Activated CD4-positive, alpha-beta T cell treated with anti-CD3 and anti-CD28 coated beads for 36 hours (primary cell): Measurements from ENCODE around the gene ARF6. TPM values are rescaled to one million over a fixed set of nuclear protein-coding genes. Genes with fewer than 3 reads are reported as not detected.
A peak's percentile ranks its signal among the peaks of the same experiment; 100 is the strongest.
"Not testable (repeated sequence)": the region's sequence is repeated elsewhere in the genome, so short reads cannot be mapped to it uniquely, and the experiment has no call there.

Experiments
- ATAC-seq: fragments of 200-7000 bp; cut with Tn5 transposase; one replicate; pipeline ENCODE4 v1.10.0; 2021; ENCODE audit warnings: mild to moderate bottlenecking, moderate library complexity
- CTCF ChIA-PET: fragments of 350-600 bp; sonication (Branson Sonifier 250); formaldehyde crosslinking; loops from one replicate; lab custom pipeline; 2021; ENCODE audit warnings: antibody characterized with exemption; lab: Charles Lee
- POLR2A ChIA-PET: fragments of 350-600 bp; sonication (Branson Sonifier 250); formaldehyde crosslinking; loops from one replicate; lab custom pipeline; 2021; ENCODE audit warnings: antibody characterized with exemption, inconsistent platforms; lab: Charles Lee
- DNase-seq: peaks from one replicate; pipeline ENCODE4 v3.0.0-alpha.2; 2020
- H3K27ac Mint-ChIP-seq: one replicate; pipeline ENCODE4 v1.8.0; 2021; ENCODE audit warnings: mixed read lengths
- H3K27me3 Mint-ChIP-seq: one replicate; pipeline ENCODE4 v1.8.0; 2021; ENCODE audit warnings: mixed read lengths
- H3K36me3 Mint-ChIP-seq: one replicate; pipeline ENCODE4 v1.8.0; 2021; ENCODE audit warnings: low read depth, mixed read lengths
- H3K4me1 Mint-ChIP-seq: one replicate; pipeline ENCODE4 v1.8.0; 2021; ENCODE audit warnings: mixed read lengths
- H3K4me3 Mint-ChIP-seq: one replicate; pipeline ENCODE4 v1.8.0; 2021; ENCODE audit warnings: mild to moderate bottlenecking, moderate library complexity, mixed read lengths
- H3K9me3 Mint-ChIP-seq: one replicate; pipeline ENCODE4 v1.8.0; 2021; ENCODE audit warnings: low read depth, mixed read lengths
- intact Hi-C, 2 experiments: fragments of 100-400 bp; cut with DNase I in 1 of 2; cut with micrococcal nuclease in 1 of 2; formaldehyde crosslinking; loops; one replicate each; pipeline versions ENCODE4 v1.14.2 to v1.15.1; 2022 to 2024; cut with DNase I, micrococcal nuclease
- total RNA-seq, 2 experiments: library from RNA; stranded (reverse); gene quantifications; one replicate each; pipeline ENCODE4 v1.2.3, GENCODE V29; 2021

Gene ARF6
- total RNA-seq, 2 experiments from 2014 or later = 172 to 181 TPM

DNA sequence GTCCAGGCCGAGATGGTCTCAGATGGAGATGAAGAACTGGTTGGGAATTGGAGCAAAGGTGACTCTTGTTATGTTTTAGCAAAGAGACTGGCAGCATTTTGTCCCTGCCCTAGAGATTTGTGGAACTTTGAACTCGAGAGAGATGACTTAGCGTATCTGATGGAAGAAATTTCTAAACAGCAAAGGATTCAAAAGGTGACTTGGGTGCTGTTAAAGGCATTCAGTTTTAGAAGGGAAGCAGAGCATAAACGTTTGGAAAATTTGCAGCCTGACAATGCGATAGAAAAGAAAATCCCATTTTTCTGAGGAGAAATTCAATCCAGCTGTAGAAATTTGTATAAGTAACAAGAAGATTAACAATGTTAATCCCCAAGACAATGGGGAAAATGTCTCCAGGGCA, 44.0 kb downstream of the ARF6 start:
- intact Hi-C loops, POLR2A ChIA-PET, H3K27me3 Mint-ChIP-seq, H3K27ac Mint-ChIP-seq, DNase-seq, ATAC-seq, CTCF ChIA-PET, H3K4me3 Mint-ChIP-seq: not testable (repeated sequence)
- Mint-ChIP-seq H3K36me3 (peaks cover 19% of the 10 kb centered on the region), H3K4me1 (peaks cover 25% of the 10 kb centered on the region), H3K9me3 (peaks cover 13% of the 10 kb centered on the region)

DNA sequence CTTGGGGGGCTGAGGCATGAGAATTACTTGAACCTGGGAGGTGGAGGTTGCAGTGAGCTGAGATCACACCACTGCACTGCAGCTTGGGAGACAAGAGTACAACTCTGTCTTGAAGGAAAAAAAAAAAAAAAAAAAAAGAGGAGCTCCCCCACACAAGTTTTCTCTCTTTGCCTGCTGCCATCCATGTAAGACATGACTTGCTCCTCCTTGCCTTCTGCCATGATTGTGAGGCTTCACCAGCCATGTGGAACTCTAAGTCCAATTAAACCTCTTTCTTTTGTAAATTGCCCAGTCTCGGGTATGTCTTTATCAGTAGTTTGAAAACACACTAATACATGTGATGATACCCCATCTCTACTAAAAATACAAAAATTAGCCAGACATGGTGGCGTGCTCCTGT, 46.3 kb downstream of the ARF6 start:
- H3K4me3 Mint-ChIP-seq, POLR2A ChIA-PET, H3K27me3 Mint-ChIP-seq, DNase-seq, ATAC-seq, intact Hi-C loops, H3K27ac Mint-ChIP-seq: not testable (repeated sequence)
- CTCF ChIA-PET = interaction anchor here (0.6 to 2.5 kb wide), 7 partner anchors 9 to 60 kb away, joined by 3 to 8 read pairs (median 4); no protein-coding TSS in a partner anchor
- peaks cover 35% of the 10 kb centered on the region for H3K4me1 Mint-ChIP-seq
- peaks cover 31% of the 10 kb centered on the region for H3K36me3 Mint-ChIP-seq
- peaks cover 28% of the 10 kb centered on the region for H3K9me3 Mint-ChIP-seq

- no peak overlapping the region for H3K4me3 Mint-ChIP-seq
- peaks cover 31% of the 10 kb centered on the region for H3K36me3 Mint-ChIP-seq
- DNase-seq (no peak), ATAC-seq (no peak)
- intact Hi-C loops = no loop called here
- peak overlapping the region; percentile 62 for H3K27ac Mint-ChIP-seq
- peaks cover 28% of the 10 kb centered on the region for H3K9me3 Mint-ChIP-seq
- ChIA-PET CTCF (interaction anchor here (0.6 to 2.5 kb wide), 9 partner anchors 9 to 300 kb away, joined by 3 to 8 read pairs (median 4); no protein-coding TSS in a partner anchor), POLR2A (interaction anchor here (0.6 kb wide), 1 partner anchor 62 kb away, joined by 4 read pairs; no protein-coding TSS in a partner anchor)
- H3K4me1 Mint-ChIP-seq = peaks cover 38% of the 10 kb centered on the region
- H3K27me3 Mint-ChIP-seq = no peaks in the 10 kb centered on the region
These were observed 47.1 kb downstream of the ARF6 start for GRCh38 chr14:49939884-49940510.

DNA sequence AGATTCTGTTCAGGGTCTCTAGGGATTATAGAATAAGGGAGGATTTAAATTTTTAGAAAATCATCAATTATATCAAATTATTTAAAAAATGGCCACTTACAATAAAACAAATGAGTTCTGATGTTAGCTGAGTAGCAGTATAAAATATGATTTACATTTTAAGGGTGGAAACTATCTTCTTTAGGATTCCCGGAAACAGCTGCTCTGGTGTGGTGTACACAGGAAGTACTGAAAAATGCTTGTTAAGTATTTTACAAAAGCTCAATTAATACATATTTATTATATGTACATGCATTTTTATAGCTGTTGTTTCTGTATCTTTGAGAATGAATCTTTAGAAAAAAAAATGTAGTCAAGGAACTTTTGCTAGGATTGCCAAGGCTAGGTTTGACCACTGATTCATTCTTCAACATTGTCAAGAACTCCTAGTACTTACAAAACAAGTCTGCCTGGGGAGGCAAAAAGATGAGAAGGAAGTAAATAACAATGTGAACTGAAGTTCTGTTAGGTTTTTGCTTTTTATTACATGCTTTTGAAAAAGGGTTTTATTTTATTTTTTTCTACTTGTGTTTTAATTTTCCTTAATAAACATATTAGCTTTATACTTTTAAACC, 48.0 kb downstream of the ARF6 start:
- intact Hi-C loops = no loop called here
- ATAC-seq = no peak
- peaks cover 29% of the 10 kb centered on the region for H3K36me3 Mint-ChIP-seq
- POLR2A ChIA-PET = interaction anchor here (0.6 kb wide), 1 partner anchor 32 kb away, joined by 4 read pairs; no protein-coding TSS in a partner anchor
- CTCF ChIA-PET = interaction anchor here (0.7 to 2.5 kb wide), 5 partner anchors 8 to 79 kb away, joined by 3 to 8 read pairs (median 4); no protein-coding TSS in a partner anchor
- H3K9me3 Mint-ChIP-seq = peaks cover 28% of the 10 kb centered on the region
- H3K4me3 Mint-ChIP-seq = no peak overlapping the region
- no peaks in the 10 kb centered on the region for H3K27me3 Mint-ChIP-seq
- no peak for DNase-seq
- H3K27ac Mint-ChIP-seq = peak overlapping the region; percentile 68
- H3K4me1 Mint-ChIP-seq = peaks cover 47% of the 10 kb centered on the region

- Mint-ChIP-seq H3K27ac (peak overlapping the region; percentile 38), H3K36me3 (peaks cover 19% of the 10 kb centered on the region), H3K27me3 (no peaks in the 10 kb centered on the region), H3K4me1 (peaks cover 54% of the 10 kb centered on the region), H3K4me3 (no peak overlapping the region), H3K9me3 (peaks cover 21% of the 10 kb centered on the region)
- intact Hi-C loops = no loop called here
- CTCF ChIA-PET = interaction anchor here (1.0 kb wide), 1 partner anchor 51 kb away, joined by 3 read pairs; no protein-coding TSS in a partner anchor
- POLR2A ChIA-PET = no interaction called here
- ATAC-seq = no peak
- DNase-seq = no peak
These were observed 49.2 kb downstream of the ARF6 start for GRCh38 chr14:49942090-49942489.

DNA sequence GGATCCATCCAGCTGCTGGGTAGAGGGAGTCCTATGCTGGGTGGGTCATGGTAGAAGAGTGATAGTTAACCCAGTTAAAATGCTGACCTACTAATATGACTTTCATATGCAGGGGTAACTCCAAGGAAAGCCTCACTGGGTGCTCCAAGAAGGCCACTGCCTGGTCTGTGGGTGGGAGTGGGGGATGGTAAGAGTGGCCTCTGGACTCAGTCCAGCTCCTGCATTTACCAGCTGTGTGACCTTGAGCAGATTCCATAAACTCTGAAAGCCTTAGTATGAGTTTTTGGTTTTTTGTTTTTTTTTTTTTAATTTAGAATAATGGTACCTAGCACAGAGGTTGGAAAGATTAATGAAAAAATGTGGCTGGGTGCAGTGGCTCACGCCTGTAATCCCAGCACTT, 51.6 kb downstream of the ARF6 start:
- intact Hi-C loops = no loop called here
- H3K27ac Mint-ChIP-seq = no peak overlapping the region
- DNase-seq = no peak
- peaks cover 15% of the 10 kb centered on the region for H3K9me3 Mint-ChIP-seq
- ChIA-PET CTCF (no interaction called here), POLR2A (no interaction called here)
- H3K4me3 Mint-ChIP-seq = no peak overlapping the region
- H3K27me3 Mint-ChIP-seq = no peaks in the 10 kb centered on the region
- ATAC-seq = no peak
- H3K36me3 Mint-ChIP-seq = peaks cover 14% of the 10 kb centered on the region
- peaks cover 71% of the 10 kb centered on the region for H3K4me1 Mint-ChIP-seq

DNA sequence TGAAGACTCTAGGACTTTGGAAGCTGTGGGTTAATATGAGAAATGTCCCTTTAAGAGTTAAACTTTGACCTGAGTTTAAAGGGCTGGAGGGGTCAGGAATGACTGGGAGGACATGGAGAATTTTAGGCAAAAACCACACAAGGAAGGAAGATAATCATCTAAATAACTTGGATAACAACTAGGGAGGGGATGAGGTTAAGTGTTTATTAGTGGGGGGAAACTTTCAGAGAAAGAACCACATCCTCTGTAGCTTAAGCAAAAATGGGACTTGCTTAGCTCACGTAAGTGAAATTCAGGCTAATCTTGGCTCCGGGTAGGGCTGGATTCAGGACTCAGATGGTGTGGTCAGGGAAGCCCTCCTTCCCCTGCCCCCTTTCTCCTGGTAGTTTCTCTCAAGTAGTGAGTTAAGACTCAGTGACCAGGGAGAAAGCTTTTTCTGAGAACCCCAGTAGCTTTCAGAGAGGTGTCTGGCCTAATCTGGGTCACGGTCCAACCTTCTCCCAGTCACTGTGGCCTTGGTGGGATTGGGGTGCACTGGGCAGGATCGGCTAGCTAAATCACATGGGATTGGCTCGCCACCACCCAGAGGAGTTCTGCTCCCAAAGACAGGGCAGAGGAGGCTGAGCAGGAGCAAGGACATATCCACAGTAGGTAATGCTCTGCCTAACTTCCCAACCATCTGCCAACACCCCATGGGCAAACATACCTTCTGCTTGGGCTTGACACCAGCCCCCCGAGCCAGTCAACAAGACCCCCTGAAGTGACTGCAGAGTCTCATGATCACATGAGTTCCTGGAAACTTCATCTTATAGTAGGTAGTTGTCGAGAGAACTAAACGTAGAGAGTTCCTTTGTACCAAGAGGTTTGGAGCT, 52.8 kb downstream of the ARF6 start:
- POLR2A ChIA-PET = interaction anchor here (0.5 to 0.7 kb wide), 2 partner anchors 28 to 46 kb away, joined by 4 read pairs; no protein-coding TSS in a partner anchor
- H3K4me3 Mint-ChIP-seq = no peak overlapping the region
- H3K36me3 Mint-ChIP-seq = peaks cover 14% of the 10 kb centered on the region
- CTCF ChIA-PET = interaction anchor here (0.7 to 2.4 kb wide), 8 partner anchors 16 to 80 kb away, joined by 3 to 7 read pairs (median 3); no protein-coding TSS in a partner anchor
- H3K9me3 Mint-ChIP-seq = peaks cover 15% of the 10 kb centered on the region
- no peak for ATAC-seq
- DNase-seq = no peak
- peak overlapping the region; percentile 78 for H3K27ac Mint-ChIP-seq
- intact Hi-C loops = loop anchor here (2.0 kb wide), 3 partner anchors 25 to 47 kb away; no protein-coding TSS in a partner anchor
- peaks cover 69% of the 10 kb centered on the region for H3K4me1 Mint-ChIP-seq
- no peaks in the 10 kb centered on the region for H3K27me3 Mint-ChIP-seq

Other genes with a start within 250 kb of the ARF6 start
- 10 to 100 TPM; 43.0 to 46.5 TPM for gene POLE2, start 204.9 kb upstream of the ARF6 start, total RNA-seq
- gene KLHDC1, start 200.0 kb upstream of the ARF6 start, total RNA-seq = 1 to 10 TPM in 1 of 2 experiments, under 1 TPM in 1; 0.81 to 1.3 TPM
- 10 to 100 TPM; 16.0 to 22.4 TPM for gene KLHDC2, start 124.9 kb upstream of the ARF6 start, total RNA-seq
- gene NEMF, start 40.3 kb upstream of the ARF6 start, total RNA-seq = 10 to 100 TPM; 62.4 to 97.9 TPM
- 10 to 100 TPM in 1 of 2 experiments, 1 to 10 TPM in 1; 6.6 to 10.4 TPM for gene VCPKMT, start 223.5 kb downstream of the ARF6 start, total RNA-seq